GM23248 (cell line): ENCODE measurements around the gene SLC24A5.

ENCODE experiments used
- EZH2 ChIP-seq: fragments of 200-600 bp; sonication (generic); IDR thresholded peaks from 2 replicates; pipeline ENCODE4 v1.6.1; 2018; ENCODE audit warnings: antibody characterized with exemption, mild to moderate bottlenecking; ENCODE audit not compliant: insufficient read depth, poor library complexity, severe bottlenecking
- EZH2phosphoT487 ChIP-seq: fragments of 200-600 bp; sonication (generic); IDR thresholded peaks from 2 replicates; pipeline ENCODE4 v1.6.1; 2018; ENCODE audit warnings: antibody characterized with exemption, moderate library complexity, mild to moderate bottlenecking, low read depth; ENCODE audit not compliant: insufficient read depth

DNA sequence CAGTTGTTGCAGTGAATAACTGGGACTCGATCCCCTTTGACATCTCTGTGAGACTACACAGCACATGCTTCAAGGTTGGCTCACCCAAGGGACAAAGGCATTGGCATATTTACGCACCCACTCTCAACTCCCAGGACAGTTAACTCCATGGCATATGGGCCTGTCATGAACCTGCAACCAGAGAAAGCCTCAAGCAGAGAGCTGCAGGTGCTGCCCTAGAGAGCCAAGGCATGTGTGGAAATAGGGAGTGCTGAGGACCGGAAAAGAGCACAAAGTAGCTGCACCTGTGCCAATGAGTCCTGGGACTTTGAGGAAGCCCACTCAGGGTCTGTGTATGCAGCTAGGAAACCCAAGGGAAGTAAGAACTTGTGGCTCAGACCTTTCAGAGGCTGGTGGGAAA is 32.9 kb upstream of the SLC24A5 start:
- TF ChIP-seq EZH2 (no peak), EZH2phosphoT487 (no peak)
